NB4 (cell line): ENCODE measurements around the gene SEC31A.

ENCODE experiments used
- DNase-seq: peaks from one replicate; pipeline ENCODE4 v3.0.0; 2010; ENCODE audit warnings: low read depth
- H3K4me3 ChIP-seq: one replicate; pipeline ENCODE4 v1.5.1; 2011; ENCODE audit warnings: mild to moderate bottlenecking, low read depth, low read length, moderate library complexity
- MYC ChIP-seq: IDR thresholded peaks from 2 replicates; pipeline ENCODE4 v1.6.1; 2011; ENCODE audit warnings: low read depth, low read length
- POLR2A ChIP-seq: IDR thresholded peaks from 2 replicates; pipeline ENCODE4 v1.6.1; 2011; ENCODE audit warnings: mild to moderate bottlenecking; ENCODE audit not compliant: insufficient read length; ENCODE audit errors: extremely low read depth
- TF ChIP-seq, protein P1 (sequence below): IDR thresholded peaks from one replicate; pipeline ENCODE4 v1.5.1; 2012; ENCODE audit warnings: low read depth, low read length
- TF ChIP-seq, protein P2 (sequence below): IDR thresholded peaks from 2 replicates; pipeline ENCODE4 v1.6.1; 2011; ENCODE audit warnings: low read depth, low read length

Gene SEC31A, protein sequence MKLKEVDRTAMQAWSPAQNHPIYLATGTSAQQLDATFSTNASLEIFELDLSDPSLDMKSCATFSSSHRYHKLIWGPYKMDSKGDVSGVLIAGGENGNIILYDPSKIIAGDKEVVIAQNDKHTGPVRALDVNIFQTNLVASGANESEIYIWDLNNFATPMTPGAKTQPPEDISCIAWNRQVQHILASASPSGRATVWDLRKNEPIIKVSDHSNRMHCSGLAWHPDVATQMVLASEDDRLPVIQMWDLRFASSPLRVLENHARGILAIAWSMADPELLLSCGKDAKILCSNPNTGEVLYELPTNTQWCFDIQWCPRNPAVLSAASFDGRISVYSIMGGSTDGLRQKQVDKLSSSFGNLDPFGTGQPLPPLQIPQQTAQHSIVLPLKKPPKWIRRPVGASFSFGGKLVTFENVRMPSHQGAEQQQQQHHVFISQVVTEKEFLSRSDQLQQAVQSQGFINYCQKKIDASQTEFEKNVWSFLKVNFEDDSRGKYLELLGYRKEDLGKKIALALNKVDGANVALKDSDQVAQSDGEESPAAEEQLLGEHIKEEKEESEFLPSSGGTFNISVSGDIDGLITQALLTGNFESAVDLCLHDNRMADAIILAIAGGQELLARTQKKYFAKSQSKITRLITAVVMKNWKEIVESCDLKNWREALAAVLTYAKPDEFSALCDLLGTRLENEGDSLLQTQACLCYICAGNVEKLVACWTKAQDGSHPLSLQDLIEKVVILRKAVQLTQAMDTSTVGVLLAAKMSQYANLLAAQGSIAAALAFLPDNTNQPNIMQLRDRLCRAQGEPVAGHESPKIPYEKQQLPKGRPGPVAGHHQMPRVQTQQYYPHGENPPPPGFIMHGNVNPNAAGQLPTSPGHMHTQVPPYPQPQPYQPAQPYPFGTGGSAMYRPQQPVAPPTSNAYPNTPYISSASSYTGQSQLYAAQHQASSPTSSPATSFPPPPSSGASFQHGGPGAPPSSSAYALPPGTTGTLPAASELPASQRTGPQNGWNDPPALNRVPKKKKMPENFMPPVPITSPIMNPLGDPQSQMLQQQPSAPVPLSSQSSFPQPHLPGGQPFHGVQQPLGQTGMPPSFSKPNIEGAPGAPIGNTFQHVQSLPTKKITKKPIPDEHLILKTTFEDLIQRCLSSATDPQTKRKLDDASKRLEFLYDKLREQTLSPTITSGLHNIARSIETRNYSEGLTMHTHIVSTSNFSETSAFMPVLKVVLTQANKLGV

DNA sequence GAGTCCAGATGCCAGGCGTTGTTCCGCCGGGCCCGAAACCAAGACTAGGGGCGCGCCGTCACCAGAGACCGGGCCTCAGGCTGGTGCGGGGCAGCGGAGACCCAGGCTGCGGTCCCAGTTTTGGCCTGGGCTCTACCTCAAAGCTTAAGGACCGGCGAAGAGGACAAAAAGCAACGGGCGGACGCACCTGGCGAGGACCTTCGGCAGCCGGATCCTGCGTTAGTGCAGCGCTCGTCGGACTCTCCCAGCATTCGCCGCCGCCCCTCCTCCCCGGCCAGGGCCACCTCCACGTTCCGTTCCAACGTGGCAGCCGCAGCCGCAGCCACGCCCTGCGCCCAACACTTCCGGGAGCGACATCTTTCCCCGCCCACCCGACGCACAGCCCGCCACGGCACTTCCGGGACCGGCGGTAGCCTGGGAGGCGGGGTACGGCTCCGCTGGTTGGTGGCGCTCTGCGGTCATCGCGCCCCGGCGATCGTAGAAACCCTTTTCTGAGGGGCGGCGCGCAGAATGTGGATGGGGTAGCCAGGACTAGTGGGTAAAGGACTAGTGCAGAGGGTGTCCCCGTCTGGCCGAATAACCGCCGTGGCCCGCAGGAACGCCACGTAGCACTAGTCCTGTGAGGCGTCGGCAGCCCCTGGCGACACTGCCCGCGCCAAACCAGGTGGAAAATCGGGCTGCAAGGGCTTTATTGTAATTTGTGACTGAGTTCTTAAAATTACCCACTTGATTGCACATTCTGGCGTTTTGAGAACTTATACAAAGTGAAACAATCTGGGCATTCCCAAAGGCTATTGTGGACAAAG, at the start of gene SEC31A:
Gene SEC31A (minus strand): TSS at position 253 of the 806 bp plus-strand sequence. CDS start 9,217 bp downstream, outside the sequence.
- peak within 1 kb of the TSS; percentile 90 for H3K4me3 ChIP-seq
- TF ChIP-seq, protein P1, sequence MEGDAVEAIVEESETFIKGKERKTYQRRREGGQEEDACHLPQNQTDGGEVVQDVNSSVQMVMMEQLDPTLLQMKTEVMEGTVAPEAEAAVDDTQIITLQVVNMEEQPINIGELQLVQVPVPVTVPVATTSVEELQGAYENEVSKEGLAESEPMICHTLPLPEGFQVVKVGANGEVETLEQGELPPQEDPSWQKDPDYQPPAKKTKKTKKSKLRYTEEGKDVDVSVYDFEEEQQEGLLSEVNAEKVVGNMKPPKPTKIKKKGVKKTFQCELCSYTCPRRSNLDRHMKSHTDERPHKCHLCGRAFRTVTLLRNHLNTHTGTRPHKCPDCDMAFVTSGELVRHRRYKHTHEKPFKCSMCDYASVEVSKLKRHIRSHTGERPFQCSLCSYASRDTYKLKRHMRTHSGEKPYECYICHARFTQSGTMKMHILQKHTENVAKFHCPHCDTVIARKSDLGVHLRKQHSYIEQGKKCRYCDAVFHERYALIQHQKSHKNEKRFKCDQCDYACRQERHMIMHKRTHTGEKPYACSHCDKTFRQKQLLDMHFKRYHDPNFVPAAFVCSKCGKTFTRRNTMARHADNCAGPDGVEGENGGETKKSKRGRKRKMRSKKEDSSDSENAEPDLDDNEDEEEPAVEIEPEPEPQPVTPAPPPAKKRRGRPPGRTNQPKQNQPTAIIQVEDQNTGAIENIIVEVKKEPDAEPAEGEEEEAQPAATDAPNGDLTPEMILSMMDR: no peak
- peak; percentile 82 for TF ChIP-seq POLR2A
- TF ChIP-seq MYC: peak; percentile 94
- TF ChIP-seq, protein P2, sequence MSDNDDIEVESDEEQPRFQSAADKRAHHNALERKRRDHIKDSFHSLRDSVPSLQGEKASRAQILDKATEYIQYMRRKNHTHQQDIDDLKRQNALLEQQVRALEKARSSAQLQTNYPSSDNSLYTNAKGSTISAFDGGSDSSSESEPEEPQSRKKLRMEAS: peak; percentile 86
- DNase-seq: peak; percentile 97

DNA sequence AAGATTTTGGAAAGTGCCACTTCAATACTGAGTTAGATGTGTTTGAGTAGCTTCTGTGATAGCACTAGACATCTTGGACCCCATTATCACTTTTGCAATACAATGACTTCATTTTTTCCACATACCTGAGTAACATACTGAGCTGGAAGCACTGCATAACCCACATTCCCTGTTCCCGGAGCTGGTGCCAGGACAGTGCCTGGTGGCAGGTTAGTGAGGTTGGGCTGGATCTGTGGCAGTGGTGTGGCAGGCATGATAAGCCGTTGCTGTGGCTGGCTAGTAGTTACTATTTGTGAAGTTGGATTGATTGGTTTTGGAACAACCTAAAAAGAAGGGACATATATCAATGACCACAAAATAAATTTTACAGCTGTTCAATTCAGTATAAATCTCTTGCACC, 48.5 kb upstream of the SEC31A start:
- TF ChIP-seq POLR2A (no peak), MYC (no peak)
- TF ChIP-seq, protein P1: no peak
- TF ChIP-seq, protein P2: no peak
- H3K4me3 ChIP-seq: no peak overlapping the region
- DNase-seq: no peak

DNA sequence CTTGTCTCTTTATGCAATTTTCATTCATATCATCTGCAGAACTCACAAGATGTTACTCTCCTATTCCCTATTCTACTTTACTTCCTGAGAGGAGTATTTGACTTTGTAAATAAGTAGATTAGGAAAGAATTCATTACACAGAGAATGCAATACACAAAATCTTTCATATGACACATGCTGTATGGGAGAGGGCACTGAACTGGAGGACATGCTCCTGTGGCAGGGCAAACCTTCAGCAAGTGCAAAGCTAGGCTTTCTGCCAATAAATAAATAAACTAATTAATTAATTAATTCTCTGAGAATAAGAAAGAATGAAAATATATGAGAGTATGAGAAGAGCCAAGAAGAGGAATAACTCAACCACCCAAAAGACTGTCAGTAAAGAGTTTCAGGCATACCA, 43.5 kb upstream of the SEC31A start:
- no peak overlapping the region for H3K4me3 ChIP-seq
- no peak for DNase-seq
- TF ChIP-seq, protein P1: no peak
- no peak for TF ChIP-seq MYC
- TF ChIP-seq, protein P2: no peak
- no peak for TF ChIP-seq POLR2A

DNA sequence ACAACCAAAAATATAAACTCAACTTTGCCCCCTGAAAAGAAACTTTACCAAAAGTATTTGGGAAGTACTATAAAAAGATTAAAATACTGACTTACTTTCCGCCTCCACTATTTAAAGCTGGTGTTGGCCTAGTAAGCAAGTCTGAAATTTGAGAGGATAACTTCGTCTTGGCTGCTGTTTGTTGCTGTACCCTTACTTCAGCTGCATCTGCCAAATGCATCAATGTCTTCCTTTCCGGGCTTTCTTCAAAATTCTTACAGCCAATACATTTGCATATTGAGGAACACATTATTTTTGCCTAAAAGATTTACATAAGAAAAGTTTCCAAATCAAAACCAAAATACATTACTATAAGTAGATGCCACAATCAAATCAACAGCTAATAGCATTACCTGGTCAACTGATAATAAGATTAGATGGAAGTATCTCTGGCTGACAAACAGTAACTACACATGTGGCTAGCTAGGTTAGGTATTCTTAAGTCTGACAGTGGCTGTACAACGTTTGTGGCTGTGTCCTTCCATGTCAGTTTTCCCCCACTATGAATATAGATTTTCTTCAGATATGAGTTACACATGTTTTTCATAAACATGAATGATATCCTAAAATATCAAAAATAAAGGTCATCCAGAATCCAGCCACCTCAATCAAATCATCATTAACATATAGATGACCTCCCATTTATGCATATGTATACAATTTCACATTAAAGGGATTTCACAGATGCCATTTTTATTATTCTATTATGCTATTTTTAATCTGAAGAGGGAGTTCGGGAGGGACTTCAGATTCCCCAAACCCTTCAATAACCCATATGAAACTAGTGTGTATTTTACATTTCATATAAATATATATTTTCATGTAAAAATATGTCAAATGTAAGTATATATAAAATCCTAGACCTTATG, 40.1 kb upstream of the SEC31A start:
- TF ChIP-seq, protein P1: no peak
- TF ChIP-seq POLR2A (no peak), MYC (no peak)
- TF ChIP-seq, protein P2: no peak
- no peak overlapping the region for H3K4me3 ChIP-seq
- no peak for DNase-seq
